SK-N-SH treated with all-trans-retinoic acid at 6 μM for 48 hours (cell line): ENCODE measurements around the gene UBE3C.

ENCODE experiments used
- CREB5 ChIP-seq: fragments of 250-450 bp; sonication (Bioruptor Pico); IDR thresholded peaks from 2 replicates; pipeline ENCODE4 v1.5.1; 2020; ENCODE audit warnings: low read depth, mild to moderate bottlenecking, moderate library complexity
- ZFP30 ChIP-seq: fragments of 450-650 bp; formaldehyde crosslinking; IDR thresholded peaks from 2 replicates; pipeline ENCODE4 v1.5.0; 2022; ENCODE audit warnings: mild to moderate bottlenecking, moderate library complexity

GRCh38 chr7:157294773-157295172, 156.0 kb downstream of the UBE3C start:
- TF ChIP-seq CREB5 (CRISPR knock-in tag): no peak
- no peak for TF ChIP-seq ZFP30 (CRISPR knock-in tag)
